GM19324 (cell line): ENCODE measurements around the gene DLG2.
"Not testable (repeated sequence)": the region's sequence is repeated elsewhere in the genome, so short reads cannot be mapped to it uniquely, and the experiment has no call there.

ENCODE experiments used
- ATAC-seq: cut with Tn5 transposase; IDR thresholded peaks from one replicate; pipeline ENCODE4 v1.9.1; 2021; ENCODE audit warnings: mild to moderate bottlenecking, moderate library complexity; ENCODE audit not compliant: unreplicated experiment, low FRiP score

DLG2 gene

GRCh38 chr11:85257837-85258236 lies 369.3 kb downstream of the DLG2 start:
- no peak for ATAC-seq

GRCh38 chr11:85256433-85256832 lies 370.7 kb downstream of the DLG2 start:
- ATAC-seq: no peak

- no peak for ATAC-seq
Measured at GRCh38 chr11:85249482-85249881, 377.7 kb downstream of the DLG2 start.

DNA sequence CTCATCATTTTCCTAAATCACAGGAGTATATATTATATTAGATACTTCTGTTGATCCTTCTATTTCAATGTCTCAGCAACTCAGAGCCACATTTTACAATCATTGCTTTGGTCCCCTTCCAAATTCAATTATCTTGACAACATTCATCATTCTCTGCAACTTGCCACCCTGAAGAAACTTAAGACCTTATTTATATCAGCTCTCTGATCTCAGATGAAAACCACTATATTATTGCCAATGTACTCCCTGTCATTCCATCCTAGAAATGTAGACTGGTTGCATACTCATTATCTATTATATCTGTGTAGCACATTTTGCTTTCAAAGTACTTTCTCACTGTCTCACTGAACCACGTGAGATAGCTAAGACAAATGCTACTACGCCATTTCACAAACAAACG lies 379.3 kb downstream of the DLG2 start:
- no peak for ATAC-seq

DNA sequence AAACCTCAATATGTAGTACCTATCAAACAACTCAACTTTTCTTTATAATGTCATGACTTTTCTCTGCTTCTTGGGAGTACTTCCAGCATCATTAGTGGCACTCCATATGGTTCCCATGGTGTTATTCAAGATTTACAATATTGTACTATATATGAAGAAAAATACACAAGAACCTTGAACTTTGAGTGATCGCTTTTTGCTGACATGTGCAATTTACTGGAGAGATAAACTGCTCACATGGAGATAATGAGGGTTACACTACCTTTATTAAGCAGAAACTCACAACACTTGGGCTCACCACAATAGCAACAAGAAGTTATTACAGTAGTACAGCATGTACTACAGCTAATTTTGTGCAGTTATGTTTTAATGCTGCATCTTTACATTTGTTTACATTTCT lies 388.2 kb downstream of the DLG2 start:
- ATAC-seq: no peak

- not testable (repeated sequence) for ATAC-seq
Measured at GRCh38 chr11:85238038-85238437, 389.1 kb downstream of the DLG2 start.

DNA sequence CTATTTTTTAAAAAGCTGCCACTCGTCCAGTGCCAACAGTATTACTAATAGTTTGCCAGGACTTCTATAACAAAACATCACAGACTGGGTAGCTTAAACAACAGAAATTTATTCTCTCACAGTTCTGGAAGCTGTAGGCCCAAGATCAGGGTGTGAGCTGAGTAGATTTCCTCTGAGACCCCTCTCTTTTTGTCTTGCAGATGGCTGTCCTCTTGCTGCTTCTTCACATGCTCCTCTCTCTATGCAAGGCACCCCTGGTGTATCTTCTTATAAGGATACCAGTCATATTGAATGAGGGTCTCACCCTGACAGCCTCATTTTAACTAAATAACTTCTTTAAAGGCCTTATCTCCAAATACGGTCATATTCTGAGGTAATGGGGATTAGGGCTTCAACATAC lies 390.9 kb downstream of the DLG2 start:
- ATAC-seq: no peak

DNA sequence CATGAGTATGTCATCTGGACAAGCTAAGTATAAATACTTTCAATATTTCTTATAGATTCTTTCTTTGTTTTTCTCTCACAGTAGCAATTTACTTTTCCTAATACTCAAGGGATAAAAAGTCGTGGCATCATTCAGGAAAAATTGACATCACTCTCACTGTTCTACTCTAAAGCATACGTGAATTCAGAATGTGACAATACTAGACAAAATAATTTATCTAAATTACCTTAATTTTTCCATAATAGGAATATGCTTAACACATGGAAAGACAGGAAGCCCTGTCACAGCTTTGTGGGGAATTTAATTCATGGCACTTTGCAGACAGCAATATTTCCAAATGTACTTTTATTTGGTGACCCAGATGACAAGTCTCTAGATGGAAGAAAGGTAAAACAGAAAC lies 394.6 kb downstream of the DLG2 start:
- no peak for ATAC-seq

- ATAC-seq: no peak
Measured at GRCh38 chr11:85231588-85231987, 395.6 kb downstream of the DLG2 start.

DNA sequence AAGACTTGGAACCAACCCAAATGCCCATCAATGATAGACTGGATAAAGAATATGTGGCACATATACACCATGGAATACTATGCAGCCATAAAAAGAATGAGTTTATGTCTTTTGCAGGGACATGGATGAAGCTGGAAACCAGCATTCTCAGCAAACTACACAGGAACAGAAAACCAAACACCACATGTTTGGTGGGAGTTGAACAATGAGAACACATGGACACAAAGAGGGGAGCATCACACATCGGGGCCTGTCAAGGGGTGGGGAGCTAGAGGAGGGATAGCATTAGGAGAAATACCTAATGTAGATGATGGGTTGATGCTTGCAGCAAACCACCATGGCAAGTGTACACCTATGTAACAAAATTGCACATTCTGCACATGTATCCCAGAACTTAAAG lies 397.4 kb downstream of the DLG2 start:
- ATAC-seq: not testable (repeated sequence)

DNA sequence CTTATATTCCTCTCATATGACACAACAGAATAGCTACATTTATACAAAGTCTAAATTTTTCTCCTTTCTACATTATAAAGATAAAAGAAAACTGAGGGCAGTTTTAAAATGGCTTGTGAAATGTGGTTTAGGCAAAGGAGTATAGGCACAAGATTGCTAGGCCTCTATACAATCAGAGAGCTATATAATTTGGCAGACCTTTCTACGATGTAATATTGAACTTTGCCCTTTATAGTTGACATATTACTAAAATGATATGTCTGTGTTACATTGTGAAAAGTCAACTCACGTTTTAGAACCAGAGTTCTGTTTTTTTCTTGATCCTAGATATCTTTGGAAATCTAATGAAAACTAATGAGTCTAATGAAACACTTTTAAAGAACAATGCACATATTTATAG lies 430.2 kb downstream of the DLG2 start:
- no peak for ATAC-seq

DNA sequence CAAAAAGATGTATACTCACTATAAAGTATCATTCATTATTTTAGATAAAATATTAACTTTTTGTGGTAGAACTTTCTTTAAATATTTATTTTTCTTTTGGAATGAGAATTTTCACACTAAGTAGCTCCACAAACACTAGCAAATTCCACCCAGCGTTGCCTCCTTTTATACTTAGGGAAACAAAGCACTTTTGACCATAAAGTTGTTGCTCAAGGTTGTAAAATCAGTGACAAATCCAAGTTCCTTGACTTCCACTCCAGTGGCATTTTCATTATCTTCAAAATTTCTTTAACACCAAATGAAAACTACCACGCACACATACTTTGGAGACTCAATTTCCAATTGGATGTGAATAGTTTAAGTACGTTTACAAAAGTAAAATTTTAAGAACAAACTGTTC lies 431.2 kb downstream of the DLG2 start:
- no peak for ATAC-seq

- ATAC-seq: no peak
Measured at GRCh38 chr11:85187992-85188391, 439.2 kb downstream of the DLG2 start.

GRCh38 chr11:85184721-85185120 lies 442.4 kb downstream of the DLG2 start:
- ATAC-seq: no peak

DNA sequence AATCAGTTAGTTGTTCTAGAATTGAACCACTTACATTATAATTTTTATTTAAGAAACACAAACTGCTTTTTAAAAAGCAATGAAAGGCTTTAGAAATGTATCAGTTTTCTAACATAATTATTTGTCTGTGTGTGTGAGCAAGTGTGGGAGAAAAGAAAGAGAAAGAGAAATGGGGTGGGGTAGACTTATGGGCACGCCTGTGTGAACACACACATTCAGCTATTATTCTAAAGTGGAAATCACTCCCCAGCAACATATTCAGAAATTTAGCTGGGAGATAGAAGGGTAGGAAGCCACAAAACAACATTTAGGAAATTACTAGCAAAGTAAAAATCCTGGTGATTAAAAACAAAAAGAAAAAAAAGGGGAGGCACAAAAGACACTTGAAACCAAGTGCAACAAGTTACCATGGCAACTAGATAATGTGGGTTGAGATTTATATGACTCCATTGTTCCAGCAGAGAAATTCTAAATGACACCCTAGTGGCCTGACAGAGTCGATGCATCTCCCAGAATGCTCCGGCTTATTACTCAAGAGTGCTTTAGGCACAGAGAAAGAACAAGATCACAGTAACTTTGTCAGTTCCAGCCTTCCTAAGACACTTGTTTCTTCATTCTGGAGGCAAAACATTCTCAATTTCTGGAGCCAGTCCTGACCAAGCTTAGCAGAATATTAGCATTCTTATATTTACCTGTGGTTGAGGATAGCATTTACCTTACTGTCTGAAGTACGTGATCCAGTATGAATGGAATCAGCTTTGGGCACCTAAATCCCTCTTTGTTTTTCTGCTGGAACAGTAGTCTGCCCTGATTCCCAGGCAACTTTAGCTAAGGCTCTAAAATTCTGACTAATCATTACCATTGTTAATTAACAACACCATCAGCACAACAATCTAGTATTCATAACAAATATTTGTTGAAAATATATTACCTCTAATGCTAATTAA lies 444.4 kb downstream of the DLG2 start:
- no peak for ATAC-seq

- ATAC-seq: no peak
Measured at GRCh38 chr11:85180528-85180927, 446.6 kb downstream of the DLG2 start.

GRCh38 chr11:85171648-85172257 lies 455.4 kb downstream of the DLG2 start:
- ATAC-seq: no peak

- ATAC-seq: no peak
Measured at GRCh38 chr11:85170184-85170583, 457.0 kb downstream of the DLG2 start.

- ATAC-seq: no peak
Measured at GRCh38 chr11:85167471-85167870, 459.7 kb downstream of the DLG2 start.

DNA sequence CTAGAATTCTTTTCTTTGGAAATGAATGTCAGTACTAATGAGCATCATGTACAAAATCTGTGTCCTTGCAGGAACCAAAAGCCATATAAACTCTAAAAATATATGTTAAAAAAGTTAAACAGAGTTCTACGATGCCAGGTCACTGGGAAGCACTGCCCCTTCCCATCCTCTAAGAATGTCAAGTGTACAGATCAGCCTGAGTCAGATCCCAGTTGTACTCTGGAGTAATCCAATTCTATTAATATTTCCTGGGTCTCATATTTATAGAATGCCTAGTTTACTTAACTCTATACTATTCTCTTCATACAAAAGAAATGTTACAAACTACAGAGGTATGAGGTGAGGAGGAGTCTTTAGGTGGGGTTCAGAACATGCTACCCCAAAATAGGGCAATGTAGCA lies 460.1 kb downstream of the DLG2 start:
- no peak for ATAC-seq

GRCh38 chr11:85165819-85166218 lies 461.3 kb downstream of the DLG2 start:
- no peak for ATAC-seq

GRCh38 chr11:85164743-85165142 lies 462.4 kb downstream of the DLG2 start:
- ATAC-seq: no peak
